HUES48 (cell line): ENCODE data around the gene TXNDC17.

Source experiments
- H3K27ac ChIP-seq: one replicate; pipeline ENCODE4 v1.7.0; 2013; ENCODE audit warnings: low read depth, low read length, inconsistent platforms
- H3K27me3 ChIP-seq: 2 replicates; pipeline ENCODE4 v1.6.1; 2013; ENCODE audit warnings: mild to moderate bottlenecking, low read length; ENCODE audit not compliant: control insufficient read depth, insufficient read depth
- H3K36me3 ChIP-seq: 2 replicates; pipeline ENCODE4 v1.6.1; 2013; ENCODE audit warnings: low read length; ENCODE audit not compliant: control insufficient read depth, insufficient read depth
- H3K4me1 ChIP-seq: 2 replicates; pipeline ENCODE4 v1.6.1; 2013; ENCODE audit warnings: mild to moderate bottlenecking, low read length; ENCODE audit not compliant: control insufficient read depth, insufficient read depth
- H3K4me3 ChIP-seq: 2 replicates; pipeline ENCODE4 v1.5.1; 2013; ENCODE audit warnings: mild to moderate bottlenecking, low read depth, low read length
- H3K9ac ChIP-seq: 2 replicates; pipeline ENCODE4 v1.6.1; 2013; ENCODE audit warnings: mild to moderate bottlenecking, low read depth, low read length, moderate library complexity
- H3K9me3 ChIP-seq: 2 replicates; pipeline ENCODE4 v1.6.1; 2013; ENCODE audit warnings: low read length; ENCODE audit not compliant: control insufficient read depth, insufficient read depth

TXNDC17 gene

DNA sequence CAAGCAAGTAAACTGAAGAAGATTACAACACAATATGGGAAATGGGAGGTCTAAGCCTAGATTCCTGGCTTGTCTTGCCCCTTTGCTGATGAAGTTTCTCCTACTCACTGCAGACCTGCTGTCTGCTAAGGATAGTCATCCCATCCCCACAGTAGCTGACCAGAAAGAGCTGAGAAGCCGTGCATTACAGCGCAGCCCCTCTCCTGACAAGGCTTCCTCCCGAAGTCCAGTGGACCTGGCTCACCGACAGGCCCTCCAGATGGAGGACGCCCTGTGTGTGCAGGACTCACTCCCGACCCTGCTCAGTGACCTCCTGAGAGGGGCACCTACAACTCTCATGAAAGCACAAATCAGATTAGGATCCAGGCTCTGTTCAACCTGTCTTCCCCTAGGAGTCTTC lies 35.7 kb upstream of the TXNDC17 start:
- H3K36me3 ChIP-seq = peaks cover 92% of the 10 kb centered on the region
- no peak overlapping the region for H3K9ac ChIP-seq
- no peaks in the 10 kb centered on the region for H3K27me3 ChIP-seq
- no peaks in the 10 kb centered on the region for H3K4me1 ChIP-seq
- no peaks in the 10 kb centered on the region for H3K9me3 ChIP-seq
- no peak overlapping the region for H3K4me3 ChIP-seq
- H3K27ac ChIP-seq = no peak overlapping the region

DNA sequence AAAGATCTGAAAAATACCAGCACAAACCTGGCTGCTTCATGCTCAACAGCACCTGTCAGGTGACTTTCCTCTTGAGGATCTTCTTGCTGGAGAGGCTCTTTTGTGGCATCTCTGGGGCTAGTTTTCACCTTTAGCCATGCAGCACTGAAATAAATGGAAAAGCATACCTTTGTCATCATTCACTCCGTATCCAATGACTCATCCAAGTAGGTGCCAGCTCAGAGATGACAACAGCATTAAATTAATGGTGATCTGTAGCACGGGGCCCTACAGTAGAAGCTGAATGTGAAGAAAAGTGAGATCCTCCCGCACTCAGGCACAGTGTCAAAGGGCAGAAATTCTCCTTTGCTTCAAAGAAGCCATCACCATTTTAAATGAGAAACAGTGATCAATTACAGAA lies 32.5 kb upstream of the TXNDC17 start:
- H3K27ac ChIP-seq = no peak overlapping the region
- no peaks in the 10 kb centered on the region for H3K27me3 ChIP-seq
- no peaks in the 10 kb centered on the region for H3K4me1 ChIP-seq
- H3K4me3 ChIP-seq = no peak overlapping the region
- H3K9ac ChIP-seq = no peak overlapping the region
- H3K9me3 ChIP-seq = no peaks in the 10 kb centered on the region
- peaks cover 85% of the 10 kb centered on the region for H3K36me3 ChIP-seq

DNA sequence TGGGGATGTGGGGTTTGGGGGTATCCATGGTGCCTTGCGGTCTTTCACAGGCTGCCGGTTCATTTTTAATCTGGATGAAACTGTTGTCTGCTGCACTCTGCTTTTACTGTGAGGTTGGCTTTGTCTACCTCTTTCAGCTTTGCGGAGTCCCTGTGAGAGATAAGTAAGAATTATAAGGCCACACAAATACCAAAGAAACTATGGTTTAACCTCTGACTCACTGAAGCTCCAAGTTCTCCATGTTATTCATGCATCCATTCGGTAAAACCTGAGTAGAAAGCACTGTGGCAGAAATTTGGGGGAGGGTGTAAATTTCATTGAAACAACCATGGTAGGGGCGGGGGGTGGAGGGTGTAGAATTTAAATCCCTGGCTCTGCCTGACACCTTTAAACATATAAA lies 30.8 kb upstream of the TXNDC17 start:
- Histone ChIP-seq H3K9me3 (no peaks in the 10 kb centered on the region), H3K27me3 (no peaks in the 10 kb centered on the region), H3K4me1 (no peaks in the 10 kb centered on the region), H3K36me3 (peaks cover 80% of the 10 kb centered on the region), H3K27ac (no peak overlapping the region), H3K4me3 (no peak overlapping the region), H3K9ac (no peak overlapping the region)

DNA sequence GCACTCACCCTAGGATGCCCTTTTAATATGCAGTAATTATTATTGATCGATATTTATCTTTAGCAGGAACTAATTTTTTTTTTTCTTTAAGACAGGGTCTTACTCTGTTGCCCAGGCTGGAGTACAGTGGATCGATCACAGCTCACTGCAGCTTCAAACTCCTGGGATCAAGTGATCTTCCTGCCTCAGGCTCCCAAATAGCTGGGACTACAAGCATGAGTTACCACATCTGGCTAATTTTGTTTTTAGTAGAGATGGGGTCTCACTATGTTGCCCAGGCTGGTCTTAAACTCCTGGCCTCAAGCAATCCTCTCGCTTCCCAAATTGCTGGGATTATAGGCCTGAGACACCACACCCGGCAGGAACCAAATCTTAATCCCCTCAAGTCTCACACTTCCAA lies 29.6 kb upstream of the TXNDC17 start:
- H3K4me3 ChIP-seq = no peak overlapping the region
- H3K9ac ChIP-seq = no peak overlapping the region
- H3K4me1 ChIP-seq = no peaks in the 10 kb centered on the region
- H3K36me3 ChIP-seq = peaks cover 68% of the 10 kb centered on the region
- H3K27ac ChIP-seq = no peak overlapping the region
- H3K9me3 ChIP-seq = no peaks in the 10 kb centered on the region
- H3K27me3 ChIP-seq = no peaks in the 10 kb centered on the region

DNA sequence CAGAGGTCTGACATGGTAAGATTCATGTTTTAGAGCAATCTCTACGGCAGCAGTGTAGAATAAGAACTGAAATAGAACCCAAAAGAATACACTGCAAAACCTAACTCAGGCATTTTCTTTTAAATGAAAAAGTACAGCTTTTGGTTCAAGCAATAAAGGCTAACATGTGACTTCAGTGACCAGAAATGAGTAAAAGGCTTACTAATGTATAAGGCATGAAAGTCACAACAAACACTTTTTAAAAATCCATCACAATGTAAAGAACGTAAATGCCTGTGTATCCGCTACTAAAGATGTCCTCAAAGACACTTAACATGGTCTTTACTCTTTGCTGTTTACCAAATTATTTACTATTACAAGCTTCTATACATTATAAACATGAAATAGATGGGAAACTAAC lies 16.9 kb upstream of the TXNDC17 start:
- H3K9ac ChIP-seq = no peak overlapping the region
- no peak overlapping the region for H3K27ac ChIP-seq
- no peaks in the 10 kb centered on the region for H3K4me1 ChIP-seq
- no peak overlapping the region for H3K4me3 ChIP-seq
- no peaks in the 10 kb centered on the region for H3K27me3 ChIP-seq
- peaks cover 93% of the 10 kb centered on the region for H3K36me3 ChIP-seq
- no peaks in the 10 kb centered on the region for H3K9me3 ChIP-seq

DNA sequence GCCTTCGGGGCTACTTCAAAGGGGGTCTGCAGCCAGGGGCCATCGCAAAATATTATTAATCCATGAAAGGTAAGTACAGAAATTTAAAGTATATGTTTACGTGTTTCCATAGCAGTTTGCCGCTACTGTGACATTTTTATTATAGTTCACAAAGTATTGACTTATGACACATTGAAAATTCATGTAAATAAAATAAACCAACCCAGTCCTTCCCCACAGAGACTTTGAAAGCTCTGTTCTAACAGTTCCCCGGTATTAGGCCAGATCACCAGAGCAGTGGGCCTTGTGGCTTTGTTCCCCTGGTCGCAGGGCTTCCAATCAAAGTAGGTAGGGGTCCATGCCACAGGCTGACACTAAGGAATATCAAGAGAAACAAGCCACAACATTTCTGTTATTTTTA lies 14.2 kb upstream of the TXNDC17 start:
- Histone ChIP-seq H3K9ac (no peak overlapping the region), H3K27ac (no peak overlapping the region), H3K36me3 (peaks cover 90% of the 10 kb centered on the region), H3K4me1 (no peaks in the 10 kb centered on the region), H3K9me3 (no peaks in the 10 kb centered on the region), H3K4me3 (no peak overlapping the region), H3K27me3 (no peaks in the 10 kb centered on the region)

DNA sequence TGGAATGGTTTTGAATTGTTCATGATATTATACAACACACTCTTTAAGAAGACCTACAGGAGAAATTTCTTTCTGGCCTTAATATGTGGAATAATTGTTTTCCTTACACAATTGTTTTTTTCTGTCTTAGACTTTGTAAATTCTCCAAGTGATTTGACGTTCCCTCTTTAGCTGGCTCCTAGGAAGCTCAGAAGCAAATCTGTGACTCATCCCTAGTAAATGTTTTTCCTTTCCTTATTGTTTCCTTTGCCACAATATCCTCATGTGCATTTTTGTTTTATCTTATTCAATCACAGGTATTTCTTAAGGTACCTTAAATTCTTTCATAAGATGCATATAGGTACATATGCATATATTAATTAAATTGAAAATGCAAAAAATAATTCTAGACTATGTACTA lies 13.8 kb upstream of the TXNDC17 start:
- H3K27ac ChIP-seq = no peak overlapping the region
- no peaks in the 10 kb centered on the region for H3K4me1 ChIP-seq
- no peak overlapping the region for H3K9ac ChIP-seq
- no peaks in the 10 kb centered on the region for H3K9me3 ChIP-seq
- no peaks in the 10 kb centered on the region for H3K27me3 ChIP-seq
- peaks cover 88% of the 10 kb centered on the region for H3K36me3 ChIP-seq
- H3K4me3 ChIP-seq = no peak overlapping the region

DNA sequence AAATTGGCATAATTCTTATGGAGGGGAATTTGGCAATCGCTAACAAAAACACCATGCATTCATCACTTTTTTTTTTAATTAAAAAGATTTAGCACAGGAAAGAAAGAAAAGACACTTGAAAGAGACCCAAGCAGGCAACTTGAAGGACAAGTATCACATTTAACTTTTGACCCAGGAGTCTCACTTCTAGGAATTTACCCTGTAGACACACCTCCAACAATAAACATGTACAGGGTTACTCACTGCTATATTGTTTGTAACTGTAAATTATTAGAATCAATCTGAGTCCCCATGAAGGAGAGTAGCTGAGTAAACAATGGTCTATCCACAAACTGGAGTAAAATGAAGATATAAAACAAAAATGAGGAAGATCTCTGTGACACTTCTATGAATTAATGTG lies 10.5 kb upstream of the TXNDC17 start:
- Histone ChIP-seq H3K4me1 (no peaks in the 10 kb centered on the region), H3K36me3 (peaks cover 85% of the 10 kb centered on the region), H3K9me3 (no peaks in the 10 kb centered on the region), H3K9ac (no peak overlapping the region), H3K4me3 (no peak overlapping the region), H3K27me3 (no peaks in the 10 kb centered on the region), H3K27ac (no peak overlapping the region)

DNA sequence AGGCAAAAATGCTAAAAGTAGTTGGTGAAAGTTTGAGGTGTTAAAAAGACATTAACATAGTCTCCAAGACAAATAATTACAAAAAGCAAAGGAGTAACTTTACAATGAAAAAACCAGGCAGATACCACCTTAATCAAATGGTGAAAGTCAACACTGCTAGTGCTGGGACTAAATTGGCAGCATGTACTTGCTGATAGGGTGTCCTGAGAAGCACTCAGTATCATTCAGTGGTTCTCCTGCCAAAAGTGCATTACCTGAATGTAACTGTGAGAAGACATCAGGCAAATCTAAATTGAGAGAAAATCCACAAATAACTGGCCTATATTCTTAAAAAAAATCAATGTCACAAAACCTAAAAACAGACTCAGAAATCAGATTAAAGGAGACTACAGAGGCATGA lies 8.3 kb upstream of the TXNDC17 start:
- H3K36me3 ChIP-seq = peaks cover 66% of the 10 kb centered on the region
- no peaks in the 10 kb centered on the region for H3K4me1 ChIP-seq
- H3K9me3 ChIP-seq = no peaks in the 10 kb centered on the region
- no peaks in the 10 kb centered on the region for H3K27me3 ChIP-seq
- H3K27ac ChIP-seq = no peak overlapping the region
- H3K9ac ChIP-seq = no peak overlapping the region
- no peak overlapping the region for H3K4me3 ChIP-seq

DNA sequence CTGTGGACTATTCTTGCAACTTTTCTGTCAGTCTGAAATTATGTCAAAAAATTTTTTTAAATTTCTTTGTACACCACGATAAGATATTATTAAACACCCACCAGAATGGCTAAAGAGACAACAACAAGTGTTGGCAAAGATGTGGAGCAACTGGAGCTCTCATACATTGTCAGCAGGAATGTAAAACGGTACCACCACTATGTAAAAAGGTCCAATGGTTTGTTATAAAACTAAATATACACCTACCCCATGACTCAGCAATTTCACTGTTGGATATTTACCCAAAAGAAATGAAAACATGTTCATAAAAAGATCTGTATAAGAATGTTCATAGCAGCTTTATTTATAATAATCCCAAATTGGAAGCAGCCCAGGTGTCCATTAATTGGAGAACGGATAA lies 7.6 kb upstream of the TXNDC17 start:
- Histone ChIP-seq H3K4me1 (no peaks in the 10 kb centered on the region), H3K4me3 (no peak overlapping the region), H3K27ac (no peak overlapping the region), H3K9ac (no peak overlapping the region), H3K36me3 (peaks cover 58% of the 10 kb centered on the region), H3K9me3 (no peaks in the 10 kb centered on the region), H3K27me3 (no peaks in the 10 kb centered on the region)

DNA sequence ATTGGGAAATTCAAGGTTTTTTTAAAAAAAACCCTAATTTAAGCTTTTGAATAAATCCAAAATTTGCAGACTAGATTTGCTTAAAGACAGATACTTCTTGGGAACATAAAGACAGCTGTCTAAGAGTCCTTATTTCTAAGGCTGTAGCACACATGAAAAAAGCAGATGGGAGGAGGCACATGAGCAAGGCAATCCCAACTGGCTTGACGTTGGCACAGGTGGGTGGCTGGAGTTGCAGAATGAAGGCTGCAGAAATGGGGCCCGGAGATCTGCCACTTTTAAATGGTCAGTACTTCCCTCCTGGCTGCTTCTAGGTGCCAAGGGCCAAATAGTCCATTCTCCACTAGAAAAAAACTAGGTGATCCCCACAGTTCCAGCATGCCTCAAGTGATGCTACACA lies 4.8 kb upstream of the TXNDC17 start:
- H3K27ac ChIP-seq = no peak overlapping the region
- no peak overlapping the region for H3K4me3 ChIP-seq
- H3K9me3 ChIP-seq = no peaks in the 10 kb centered on the region
- no peak overlapping the region for H3K9ac ChIP-seq
- H3K27me3 ChIP-seq = no peaks in the 10 kb centered on the region
- peaks cover 35% of the 10 kb centered on the region for H3K36me3 ChIP-seq
- H3K4me1 ChIP-seq = no peaks in the 10 kb centered on the region
